NT2/D1 (cell line): ENCODE results near the gene AP1S1.
"Not testable (repeated sequence)": the region's sequence is repeated elsewhere in the genome, so short reads cannot be mapped to it uniquely, and the experiment has no call there.

ENCODE experiments used
- SUZ12 ChIP-seq: IDR thresholded peaks from 2 replicates; pipeline ENCODE4 v1.6.1; 2011; ENCODE audit not compliant: insufficient read length, insufficient read depth; ENCODE audit errors: extremely low read depth
- YY1 ChIP-seq: IDR thresholded peaks from 2 replicates; pipeline ENCODE4 v1.6.1; 2011; ENCODE audit not compliant: insufficient read length, insufficient read depth
- ZNF274 ChIP-seq: IDR thresholded peaks from 2 replicates; pipeline ENCODE4 v1.6.1; 2011; ENCODE audit warnings: mild to moderate bottlenecking, low read depth, low read length

DNA sequence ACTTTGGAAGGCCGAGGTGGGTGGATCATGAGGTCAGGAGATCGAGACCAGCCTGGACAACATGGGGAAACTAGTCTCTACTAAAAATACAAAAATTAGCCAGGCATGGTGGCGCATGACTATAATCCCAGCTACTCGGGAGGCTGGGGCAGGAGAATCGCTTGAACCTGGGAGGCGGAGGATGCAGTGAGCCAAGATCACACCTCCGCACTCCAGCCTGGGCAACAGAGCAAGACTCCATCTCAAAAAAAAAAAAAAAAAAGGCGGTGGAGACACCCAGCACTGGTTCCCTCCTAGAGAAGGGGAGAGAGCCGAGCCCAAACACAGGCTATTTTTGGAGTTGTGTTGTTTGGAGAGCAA is 32.7 kb upstream of the AP1S1 start:
- not testable (repeated sequence) for TF ChIP-seq SUZ12, ZNF274, YY1
